Stimulated activated CD8-positive, alpha-beta memory T cell treated with anti-CD3 and anti-CD28 coated beads, Interleukin-4, amount 100 ng/mL, for 48 hours (primary cell): ENCODE results near the gene GSTM2.

Experiments
- DNase-seq: peaks from one replicate; pipeline ENCODE4 v3.0.0-alpha.2; 2020

The GSTM2 gene

GRCh38 chr1:109718495-109718894 is 50.6 kb downstream of the GSTM2 start:
- DNase-seq: no peak

GRCh38 chr1:109719337-109719837 is 51.5 kb downstream of the GSTM2 start:
- no peak for DNase-seq

- no peak for DNase-seq
Observed at GRCh38 chr1:109721042-109721441, 53.2 kb downstream of the GSTM2 start.

- no peak for DNase-seq
Observed at GRCh38 chr1:109721971-109722370, 54.1 kb downstream of the GSTM2 start.

GRCh38 chr1:109722908-109723691 is 55.2 kb downstream of the GSTM2 start:
- DNase-seq: no peak
